SK-N-SH treated with all-trans-retinoic acid at 6 μM for 48 hours (cell line): ENCODE results near the gene GUCY1A2.

Experiments used
- ATAC-seq: fragments of 200-7000 bp; cut with Tn5 transposase; 3 replicates; pipeline ENCODE4 v1.9.1; 2020; ENCODE audit warnings: mild to moderate bottlenecking, moderate library complexity
- ARNTL ChIP-seq: fragments of 450-650 bp; formaldehyde crosslinking; IDR thresholded peaks from 2 replicates; pipeline ENCODE4 v1.5.0; 2020; ENCODE audit warnings: low read depth, mild to moderate bottlenecking, moderate library complexity, borderline replicate concordance
- BACH2 ChIP-seq: fragments of 250-450 bp; sonication (Bioruptor Pico); IDR thresholded peaks from 2 replicates; pipeline ENCODE4 v1.9.0; 2021; ENCODE audit warnings: mild to moderate bottlenecking, borderline replicate concordance
- CREB5 ChIP-seq: fragments of 250-450 bp; sonication (Bioruptor Pico); IDR thresholded peaks from 2 replicates; pipeline ENCODE4 v1.5.1; 2020; ENCODE audit warnings: low read depth, mild to moderate bottlenecking, moderate library complexity
- CSDC2 ChIP-seq: fragments of 250-450 bp; sonication (Bioruptor Pico); IDR thresholded peaks from 2 replicates; pipeline ENCODE4 v1.5.0; 2020; ENCODE audit warnings: mild to moderate bottlenecking, moderate library complexity
- CSRNP3 ChIP-seq: fragments of 250-450 bp; sonication (Bioruptor Pico); IDR thresholded peaks from 2 replicates; pipeline ENCODE4 v1.5.1; 2021; ENCODE audit warnings: mild to moderate bottlenecking, moderate library complexity
- GLIS3 ChIP-seq: fragments of 250-450 bp; sonication (Bioruptor Pico); IDR thresholded peaks from 2 replicates; pipeline ENCODE4 v1.5.0; 2020; ENCODE audit warnings: mild to moderate bottlenecking, moderate library complexity
- ISL1 ChIP-seq: fragments of 250-450 bp; sonication (Bioruptor Pico); IDR thresholded peaks from 2 replicates; pipeline ENCODE4 v2.1.2; 2022; ENCODE audit warnings: mild to moderate bottlenecking, moderate library complexity
- PATZ1 ChIP-seq: fragments of 250-450 bp; sonication (Bioruptor Pico); IDR thresholded peaks from 2 replicates; pipeline ENCODE4 v1.8.0; 2020; ENCODE audit warnings: mild to moderate bottlenecking, moderate library complexity, borderline replicate concordance
- POU6F1 ChIP-seq: fragments of 250-450 bp; sonication (Bioruptor Pico); IDR thresholded peaks from 2 replicates; pipeline ENCODE4 v1.8.0; 2021; ENCODE audit warnings: low read depth, mild to moderate bottlenecking, moderate library complexity, borderline replicate concordance
- PPARA ChIP-seq: fragments of 250-450 bp; sonication (Bioruptor Pico); IDR thresholded peaks from 2 replicates; pipeline ENCODE4 v1.5.0; 2020; ENCODE audit warnings: mild to moderate bottlenecking, borderline replicate concordance
- SNAI2 ChIP-seq: fragments of 250-450 bp; sonication (Bioruptor Pico); IDR thresholded peaks from 2 replicates; pipeline ENCODE4 v1.5.0; 2020; ENCODE audit warnings: mild to moderate bottlenecking, moderate library complexity
- TCF4 ChIP-seq: fragments of 250-450 bp; sonication (Bioruptor Pico); IDR thresholded peaks from 2 replicates; pipeline ENCODE4 v1.8.0; 2021; ENCODE audit warnings: mild to moderate bottlenecking, moderate library complexity, borderline replicate concordance
- TOX ChIP-seq: fragments of 250-450 bp; sonication (Bioruptor Pico); IDR thresholded peaks from 2 replicates; pipeline ENCODE4 v1.8.0; 2021; ENCODE audit warnings: mild to moderate bottlenecking, moderate library complexity, borderline replicate concordance
- TSHZ2 ChIP-seq: fragments of 250-450 bp; sonication (Bioruptor Pico); IDR thresholded peaks from 2 replicates; pipeline ENCODE4 v1.5.0; 2020; ENCODE audit warnings: mild to moderate bottlenecking, moderate library complexity
- ZFP3 ChIP-seq: fragments of 250-450 bp; sonication (Bioruptor Pico); IDR thresholded peaks from 2 replicates; pipeline ENCODE4 v1.5.0; 2020; ENCODE audit warnings: mild to moderate bottlenecking, moderate library complexity
- ZFP30 ChIP-seq: fragments of 450-650 bp; formaldehyde crosslinking; IDR thresholded peaks from 2 replicates; pipeline ENCODE4 v1.5.0; 2022; ENCODE audit warnings: mild to moderate bottlenecking, moderate library complexity
- ZNF565 ChIP-seq: fragments of 450-650 bp; formaldehyde crosslinking; conservative IDR thresholded peaks from 2 replicates; pipeline ENCODE4 v1.5.0; 2020; ENCODE audit warnings: low read depth, mild to moderate bottlenecking, moderate library complexity
- ZNF70 ChIP-seq: fragments of 450-650 bp; formaldehyde crosslinking; IDR thresholded peaks from 2 replicates; pipeline ENCODE4 v1.5.0; 2020; ENCODE audit warnings: mild to moderate bottlenecking, moderate library complexity
- ZNF8 ChIP-seq: fragments of 450-650 bp; formaldehyde crosslinking; IDR thresholded peaks from 2 replicates; pipeline ENCODE4 v1.5.0; 2020; ENCODE audit warnings: mild to moderate bottlenecking, moderate library complexity

The GUCY1A2 gene

GRCh38 chr11:107020594-107020993 lies 2.3 kb upstream of the GUCY1A2 start:
- TF ChIP-seq SNAI2 (CRISPR knock-in tag) (no peak), CREB5 (CRISPR knock-in tag) (no peak), ZNF70 (CRISPR knock-in tag) (no peak), GLIS3 (CRISPR knock-in tag) (no peak), PPARA (no peak), ISL1 (CRISPR knock-in tag) (no peak), CSDC2 (CRISPR knock-in tag) (no peak)
- no peak for ATAC-seq

GRCh38 chr11:107018902-107019493 lies 722 bp upstream of the GUCY1A2 start:
- peak; percentile 92 for ATAC-seq
- no peak for TF ChIP-seq GLIS3 (CRISPR knock-in tag)
- no peak for TF ChIP-seq ISL1 (CRISPR knock-in tag)
- TF ChIP-seq CSDC2 (CRISPR knock-in tag), result peak; percentile 89; the same call in 1 of the 2 replicates
- TF ChIP-seq ARNTL, result no peak
- TF ChIP-seq ZFP30 (CRISPR knock-in tag), result peak; percentile 21; the same call in 1 of the 2 replicates
- no peak for TF ChIP-seq ZNF8 (CRISPR knock-in tag)
- TF ChIP-seq TSHZ2 (CRISPR knock-in tag), result no peak

- TF ChIP-seq CSRNP3 (CRISPR knock-in tag), result no peak
Measured at GRCh38 chr11:107017433-107018218, 650 bp downstream of the GUCY1A2 start.

GRCh38 chr11:107017104-107017432 lies 1.2 kb downstream of the GUCY1A2 start:
- ATAC-seq, result no peak
- TF ChIP-seq SNAI2 (CRISPR knock-in tag), result no peak
- no peak for TF ChIP-seq GLIS3 (CRISPR knock-in tag)
- no peak for TF ChIP-seq ZFP3 (CRISPR knock-in tag)
- TF ChIP-seq ZFP30 (CRISPR knock-in tag), result no peak
- no peak for TF ChIP-seq CREB5 (CRISPR knock-in tag)
- TF ChIP-seq ZNF70 (CRISPR knock-in tag), result no peak
- no peak for TF ChIP-seq TCF4 (CRISPR knock-in tag)
- TF ChIP-seq ZNF565, result no peak
- TF ChIP-seq ARNTL, result no peak
- no peak for TF ChIP-seq ZNF8 (CRISPR knock-in tag)
- TF ChIP-seq TOX (CRISPR knock-in tag), result no peak
- TF ChIP-seq ISL1 (CRISPR knock-in tag), result no peak
- TF ChIP-seq CSDC2 (CRISPR knock-in tag), result no peak
- TF ChIP-seq CSRNP3 (CRISPR knock-in tag), result no peak
- TF ChIP-seq PATZ1 (CRISPR knock-in tag), result no peak
- TF ChIP-seq PPARA, result no peak
- TF ChIP-seq POU6F1 (CRISPR knock-in tag), result no peak
- no peak for TF ChIP-seq BACH2 (CRISPR knock-in tag)

More at GRCh38 chr11:107017433-107018218, 650 bp downstream of the GUCY1A2 start:
- peak; percentile 80 for ATAC-seq
